HepG2 (cell line): ENCODE data around the gene ACP1. TPM values are rescaled to one million over a fixed set of nuclear protein-coding genes. Genes with fewer than 3 reads are reported as not detected.

Source experiments
- ATAC-seq: fragments of 200-7000 bp; cut with Tn5 transposase; 3 replicates; pipeline ENCODE4 v1.9.1; 2020; ENCODE audit warnings: mild to moderate bottlenecking, moderate library complexity
- BruUV-seq: library from RNA; stranded (reverse); fragments of 400-500 nt; replicated peaks from 2 replicates; lab custom pipeline; 2021; lab: Mats Ljungman, UMichigan
- CTCF ChIA-PET: fragments of 300-600 bp; formaldehyde crosslinking; extraction: SDS; loops from one replicate; lab custom pipeline; 2021; ENCODE audit warnings: low total read pairs, inconsistent platforms, low intra/inter-chr PET ratio; lab: Yijun Ruan, JAX
- POLR2A ChIA-PET: fragments of 350-600 bp; sonication (Branson Sonifier 250); formaldehyde crosslinking; loops from one replicate; lab custom pipeline; 2020; ENCODE audit warnings: antibody characterized with exemption, inconsistent platforms; lab: Yijun Ruan, JAX
- DNase-seq: peaks from one replicate; pipeline ENCODE4 v3.0.0-alpha.2; 2015; ENCODE audit warnings: low spot score
- FAIRE-seq: peaks from 3 replicates; lab custom pipeline; 2011; peaks lifted over from hg19 to GRCh38; lab: Jason Lieb, UNC
- H2AFZ ChIP-seq: one replicate; pipeline ENCODE4 v1.6.1; 2011; ENCODE audit warnings: low read length, inconsistent platforms
- H3K27ac ChIP-seq: fragments of 300-600 bp; 3 replicates; pipeline ENCODE4 v1.8.0; 2011; ENCODE audit warnings: mixed run types, mild to moderate bottlenecking, mixed read lengths, low read length, inconsistent platforms; ENCODE audit not compliant: insufficient read depth; ENCODE audit errors: extremely low read length
- H3K27me3 ChIP-seq, 2 experiments: fragments of 200-600 bp in 1 of 2; 2 replicates in 1 of 2; 3 replicates in 1 of 2; pipeline versions ENCODE4 v1.6.0 to v1.8.0; 2011; ENCODE audit warnings: low read length in 2 of 2, mild to moderate bottlenecking in 2 of 2, moderate library complexity in 2 of 2, inconsistent platforms in 1 of 2; ENCODE audit not compliant: insufficient read depth in 2 of 2, control insufficient read depth in 1 of 2
- H3K36me3 ChIP-seq, 2 experiments: fragments of 200-600 bp in 1 of 2; replicated peaks in 1 of 2; 2 replicates in 1 of 2; 3 replicates in 1 of 2; pipeline versions ENCODE4 v1.5.1 to v1.8.0; 2011; ENCODE audit warnings: low read length in 2 of 2, inconsistent platforms in 1 of 2; ENCODE audit not compliant: insufficient read depth in 2 of 2, control insufficient read depth in 1 of 2
- H3K4me1 ChIP-seq: 2 replicates; pipeline ENCODE4 v1.5.1; 2012; ENCODE audit warnings: low read length, inconsistent platforms; ENCODE audit not compliant: insufficient read depth
- H3K4me2 ChIP-seq: 2 replicates; pipeline ENCODE4 v1.6.0; 2011; ENCODE audit warnings: low read depth, low read length, inconsistent platforms
- H3K4me3 ChIP-seq, 3 experiments: fragments of 200-600 bp in 1 of 3; sonication (generic), shearing (Covaris generic) in 1 of 3; replicated peaks in 1 of 3; 2 replicates each; pipeline ENCODE4 v1.5.1; 2011 to 2016; ENCODE audit warnings: low read length in 3 of 3, inconsistent platforms in 2 of 3, low read depth in 2 of 3, mild to moderate bottlenecking in 2 of 3, control low read depth in 1 of 3, mixed read lengths in 1 of 3; ENCODE audit not compliant: insufficient read depth in 1 of 3
- H3K79me2 ChIP-seq: one replicate; pipeline ENCODE4 v1.6.1; 2011; ENCODE audit warnings: low read length, inconsistent platforms; ENCODE audit not compliant: insufficient read depth
- H3K9ac ChIP-seq: 2 replicates; pipeline ENCODE4 v1.6.0; 2011; ENCODE audit warnings: mild to moderate bottlenecking, low read depth, low read length, inconsistent platforms; ENCODE audit not compliant: insufficient read depth
- H3K9me3 ChIP-seq: 2 replicates; pipeline ENCODE4 v1.5.1; 2012; ENCODE audit warnings: mild to moderate bottlenecking, low read length
- H4K20me1 ChIP-seq: 2 replicates; pipeline ENCODE4 v1.6.0; 2011; ENCODE audit warnings: inconsistent platforms, mild to moderate bottlenecking, low read length, moderate library complexity; ENCODE audit not compliant: insufficient read depth
- EZH2 ChIP-seq: conservative IDR thresholded peaks from 2 replicates; pipeline ENCODE4 v1.6.1; 2012; ENCODE audit warnings: mild to moderate bottlenecking, low read depth, low read length, moderate library complexity
- HNRNPH1 ChIP-seq: fragments of 200-400 bp; formaldehyde crosslinking; optimal IDR thresholded peaks from 2 replicates; pipeline ENCODE3; 2017; ENCODE audit warnings: mild to moderate bottlenecking, low read depth, low read length
- KLF15 ChIP-seq: sonication (generic); formaldehyde crosslinking; IDR thresholded peaks from 2 replicates; pipeline ENCODE4 v1.8.1; 2023; ENCODE audit warnings: borderline replicate concordance, mild to moderate bottlenecking, inconsistent platforms, missing genetic modification reagents, mixed read lengths
- TBL1XR1 ChIP-seq: fragments of 150-350 bp; IDR thresholded peaks from 2 replicates; pipeline ENCODE4 v1.6.1; 2014; ENCODE audit warnings: borderline replicate concordance, low read length; ENCODE audit not compliant: partially characterized antibody
- TERF1 ChIP-seq: sonication (generic); formaldehyde crosslinking; IDR thresholded peaks from 2 replicates; pipeline ENCODE4 v1.8.0; 2022; ENCODE audit warnings: mild to moderate bottlenecking, missing genetic modification reagents, moderate library complexity
- TOE1 ChIP-seq: sonication (generic); formaldehyde crosslinking; IDR thresholded peaks from 2 replicates; pipeline ENCODE4 v1.4.0; 2020; ENCODE audit warnings: mild to moderate bottlenecking, missing genetic modification reagents
- XRCC5 ChIP-seq: fragments of 200-400 bp; formaldehyde crosslinking; optimal IDR thresholded peaks from 2 replicates; pipeline ENCODE3; 2017; ENCODE audit warnings: mild to moderate bottlenecking, low read length
- ZNF280B ChIP-seq: sonication (generic); formaldehyde crosslinking; IDR thresholded peaks from 2 replicates; pipeline ENCODE4 v1.5.0; 2020; ENCODE audit warnings: missing genetic modification reagents, mild to moderate bottlenecking, borderline replicate concordance
- ZNF343 ChIP-seq: sonication (generic); formaldehyde crosslinking; IDR thresholded peaks from 2 replicates; pipeline ENCODE4 v1.4.0; 2020; ENCODE audit warnings: mild to moderate bottlenecking, missing genetic modification reagents
- ZNF549 ChIP-seq: sonication (generic); formaldehyde crosslinking; IDR thresholded peaks from 2 replicates; pipeline ENCODE4 v1.5.0; 2020; ENCODE audit warnings: missing genetic modification reagents
- ZNF720 ChIP-seq: sonication (generic); formaldehyde crosslinking; IDR thresholded peaks from 2 replicates; pipeline ENCODE4 v1.4.0; 2020; ENCODE audit warnings: missing genetic modification reagents
- ZNF879 ChIP-seq: sonication (generic); formaldehyde crosslinking; IDR thresholded peaks from 2 replicates; pipeline ENCODE4 v1.8.1; 2023; ENCODE audit warnings: missing genetic modification reagents
- WGBS: methylation state at CpG from one replicate; pipeline ENCODE4 v1.1.6; 2017; ENCODE audit warnings: low lambda C conversion rate; 5-methylcytosine and 5-hydroxymethylcytosine counted together
- in situ Hi-C: cut with HindIII; loops from 2 replicates; pipeline ENCODE4 v1.10.0; 2017; ENCODE audit warnings: low pct_unique_long_range_greater_than_20kb; ENCODE audit not compliant: extremely low pct_ligation_motif_present
- intact Hi-C: fragments of 100-400 bp; cut with micrococcal nuclease; formaldehyde crosslinking; loops from one replicate; pipeline ENCODE4 v1.10.0; 2022; ENCODE audit not compliant: unreplicated experiment
- polyA plus RNA-seq, 8 experiments: library from polyadenylated mRNA; depleted of rRNA in 3 of 8; stranded (reverse) in 7 of 8; unstranded in 1 of 8; fragments of >200 nt; fragmentation: Illumina TruSeq in 4 of 8; extraction: Trizol in 4 of 8; gene quantifications; 2 replicates each; pipeline versions ENCODE4 v1.2.1 to v1.2.3, GENCODE V29; 2011 to 2016; ENCODE audit warnings: low read depth in 4 of 8, missing spikeins in 1 of 8, mixed read lengths in 1 of 8; ENCODE audit not compliant: insufficient read depth in 1 of 8
- total RNA-seq, 5 experiments: library from RNA; depleted of rRNA; stranded (reverse); fragments of >200 nt; fragmentation: Illumina TruSeq; extraction: Trizol; gene quantifications; 2 replicates each; pipeline ENCODE4 v1.2.3, GENCODE V29; 2016; ENCODE audit warnings: low read depth in 1 of 5
- TF ChIP-seq, protein P1 (sequence below): IDR thresholded peaks from 2 replicates; pipeline ENCODE4 v1.4.0; 2020; ENCODE audit warnings: mild to moderate bottlenecking, missing genetic modification reagents
- TF ChIP-seq, protein P2 (sequence below): IDR thresholded peaks from 2 replicates; pipeline ENCODE4 v1.6.1; 2016; ENCODE audit warnings: low read depth, control low read depth

Gene ACP1
- total and polyA plus RNA-seq, 2 of the 13 experiments (the other 11 are each of a cell fraction or from before 2014, with no cell fraction given) = 246 to 348 TPM

DNA sequence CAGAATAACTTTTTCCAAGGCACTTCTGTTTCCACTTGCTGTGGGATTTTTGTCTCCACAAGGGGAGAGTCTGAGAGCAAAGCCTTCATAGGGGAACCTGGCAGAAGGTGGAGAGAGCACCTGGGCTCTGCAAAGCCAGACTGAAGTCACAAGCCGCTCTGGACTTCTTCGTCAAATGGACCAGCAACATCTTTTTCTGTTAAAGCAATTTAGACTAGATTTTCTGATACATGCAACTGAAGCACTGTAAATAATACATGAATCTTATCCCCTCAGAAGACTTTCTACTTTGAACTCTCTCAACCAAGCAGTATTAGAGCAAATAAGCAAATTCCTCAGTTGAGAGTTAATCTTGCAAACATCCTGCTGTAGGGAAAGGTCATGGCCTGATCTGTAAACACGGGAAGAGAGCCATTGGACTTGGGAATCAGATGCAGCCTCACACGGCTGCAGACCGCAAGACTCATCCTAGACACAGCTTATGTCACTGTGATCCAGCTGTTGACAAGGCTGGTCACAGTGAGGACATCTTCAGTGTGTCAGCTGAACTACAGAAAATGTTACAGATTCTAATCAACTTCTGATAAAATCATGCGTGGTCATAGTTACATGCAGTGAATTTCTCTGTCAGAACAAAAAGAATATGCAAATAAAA is 4.1 kb upstream of the ACP1 start (continued):
- TF ChIP-seq ZNF879 = peak; percentile 52; the same call in 1 of the 2 replicates
- peak; percentile 75 for TF ChIP-seq XRCC5
- TF ChIP-seq KLF15 (CRISPR knock-in tag) = no peak
- no peak for TF ChIP-seq ZNF720 (CRISPR knock-in tag)
- TF ChIP-seq ZNF549 (CRISPR knock-in tag) = no peak
- TF ChIP-seq HNRNPH1 = no peak

GRCh38 chr2:262117-262516 is 2.6 kb upstream of the ACP1 start:
- in situ Hi-C loops (no loop called here), intact Hi-C loops (no loop called here)
- BruUV-seq = no TSS peak
- Histone ChIP-seq H3K4me1 (peaks cover 75% of the 10 kb centered on the region), H3K4me2 (peak overlapping the region; percentile 98), H2AFZ (no peak overlapping the region), H3K27me3 (peaks cover 0 to 5% of the 10 kb centered on the region in 2 experiments; a peak in 1 of 5 replicates), H3K27ac (peak overlapping the region; percentile 84), H3K79me2 (peaks cover 29% of the 10 kb centered on the region), H3K9me3 (peaks cover 5% of the 10 kb centered on the region; the same call in 1 of the 2 replicates), H4K20me1 (peaks cover 15% of the 10 kb centered on the region), H3K9ac (peak overlapping the region; percentile 61), H3K36me3 (no peaks in the 10 kb centered on the region), H3K4me3 (peak overlapping the region; percentile 9 to 99 (median 22); a peak in 5 of 6 replicates)
- peak; percentile 74 for DNase-seq
- 0 out of 3 replicates have a peak, but pooled peaks have one; percentile 2 for ATAC-seq
- peak; percentile 12 for FAIRE-seq
- ChIA-PET POLR2A (interaction anchor here (1.5 to 11.0 kb wide), 8 partner anchors 8 to 414 kb away, joined by 4 to 156 read pairs (median 10); partner anchors contain the start of genes ALKAL2 and TMEM18), CTCF (interaction anchor here (1.2 kb wide), 1 partner anchor 16 kb away, joined by 3 read pairs; no protein-coding TSS in a partner anchor)
- 2% methylated on average over 3 of the region's 3 CpGs for WGBS
- TF ChIP-seq ZNF343 (no peak), TOE1 (CRISPR knock-in tag) (no peak), ZNF280B (no peak), EZH2 (no peak), TERF1 (CRISPR knock-in tag) (no peak), TBL1XR1 (no peak)
- TF ChIP-seq, protein P1, sequence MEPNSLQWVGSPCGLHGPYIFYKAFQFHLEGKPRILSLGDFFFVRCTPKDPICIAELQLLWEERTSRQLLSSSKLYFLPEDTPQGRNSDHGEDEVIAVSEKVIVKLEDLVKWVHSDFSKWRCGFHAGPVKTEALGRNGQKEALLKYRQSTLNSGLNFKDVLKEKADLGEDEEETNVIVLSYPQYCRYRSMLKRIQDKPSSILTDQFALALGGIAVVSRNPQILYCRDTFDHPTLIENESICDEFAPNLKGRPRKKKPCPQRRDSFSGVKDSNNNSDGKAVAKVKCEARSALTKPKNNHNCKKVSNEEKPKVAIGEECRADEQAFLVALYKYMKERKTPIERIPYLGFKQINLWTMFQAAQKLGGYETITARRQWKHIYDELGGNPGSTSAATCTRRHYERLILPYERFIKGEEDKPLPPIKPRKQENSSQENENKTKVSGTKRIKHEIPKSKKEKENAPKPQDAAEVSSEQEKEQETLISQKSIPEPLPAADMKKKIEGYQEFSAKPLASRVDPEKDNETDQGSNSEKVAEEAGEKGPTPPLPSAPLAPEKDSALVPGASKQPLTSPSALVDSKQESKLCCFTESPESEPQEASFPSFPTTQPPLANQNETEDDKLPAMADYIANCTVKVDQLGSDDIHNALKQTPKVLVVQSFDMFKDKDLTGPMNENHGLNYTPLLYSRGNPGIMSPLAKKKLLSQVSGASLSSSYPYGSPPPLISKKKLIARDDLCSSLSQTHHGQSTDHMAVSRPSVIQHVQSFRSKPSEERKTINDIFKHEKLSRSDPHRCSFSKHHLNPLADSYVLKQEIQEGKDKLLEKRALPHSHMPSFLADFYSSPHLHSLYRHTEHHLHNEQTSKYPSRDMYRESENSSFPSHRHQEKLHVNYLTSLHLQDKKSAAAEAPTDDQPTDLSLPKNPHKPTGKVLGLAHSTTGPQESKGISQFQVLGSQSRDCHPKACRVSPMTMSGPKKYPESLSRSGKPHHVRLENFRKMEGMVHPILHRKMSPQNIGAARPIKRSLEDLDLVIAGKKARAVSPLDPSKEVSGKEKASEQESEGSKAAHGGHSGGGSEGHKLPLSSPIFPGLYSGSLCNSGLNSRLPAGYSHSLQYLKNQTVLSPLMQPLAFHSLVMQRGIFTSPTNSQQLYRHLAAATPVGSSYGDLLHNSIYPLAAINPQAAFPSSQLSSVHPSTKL (CRISPR knock-in tag) = peak; percentile 60; the same call in 1 of the 2 replicates
- TF ChIP-seq, protein P2, sequence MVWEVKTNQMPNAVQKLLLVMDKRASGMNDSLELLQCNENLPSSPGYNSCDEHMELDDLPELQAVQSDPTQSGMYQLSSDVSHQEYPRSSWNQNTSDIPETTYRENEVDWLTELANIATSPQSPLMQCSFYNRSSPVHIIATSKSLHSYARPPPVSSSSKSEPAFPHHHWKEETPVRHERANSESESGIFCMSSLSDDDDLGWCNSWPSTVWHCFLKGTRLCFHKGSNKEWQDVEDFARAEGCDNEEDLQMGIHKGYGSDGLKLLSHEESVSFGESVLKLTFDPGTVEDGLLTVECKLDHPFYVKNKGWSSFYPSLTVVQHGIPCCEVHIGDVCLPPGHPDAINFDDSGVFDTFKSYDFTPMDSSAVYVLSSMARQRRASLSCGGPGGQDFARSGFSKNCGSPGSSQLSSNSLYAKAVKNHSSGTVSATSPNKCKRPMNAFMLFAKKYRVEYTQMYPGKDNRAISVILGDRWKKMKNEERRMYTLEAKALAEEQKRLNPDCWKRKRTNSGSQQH (CRISPR knock-in tag) = no peak
